ENCODE measurements around the gene LGALS12. TPM values are rescaled to one million over a fixed set of nuclear protein-coding genes. Genes with fewer than 3 reads are reported as not detected.

Gene LGALS12
- polyA plus RNA-seq, 3 donors = 6.8 to 16.3 (median 13.5) TPM

DNA sequence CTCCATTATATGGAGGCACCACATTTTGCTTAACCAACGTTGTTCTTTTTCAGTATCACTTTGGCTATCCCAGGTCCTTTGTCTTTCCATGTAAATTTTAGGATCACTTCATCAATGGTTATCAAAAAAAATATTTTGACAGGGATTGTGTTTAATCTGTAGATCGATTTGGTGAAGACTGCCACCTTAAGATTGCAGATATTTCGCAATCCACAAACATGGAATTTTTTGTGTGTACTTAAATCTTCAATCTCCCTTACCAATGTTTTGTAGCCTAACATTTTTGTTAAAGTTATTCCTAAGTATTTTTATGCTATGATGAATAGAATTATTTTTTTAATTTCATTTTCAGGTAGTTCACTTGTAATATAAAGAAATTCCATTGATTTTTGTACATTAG, 33.5 kb upstream of the LGALS12 start:
- Mint-ChIP-seq H3K27ac (no peak overlapping the region), H3K4me3 (no peak overlapping the region), H3K36me3 (no peaks in the 10 kb centered on the region), H3K9me3 (peaks cover 12 to 31% (median 26%) of the 10 kb centered on the region in 7 donors), H3K27me3 (ENCODE audit: low read depth in 3 of 3) (peaks cover 6 to 9% (median 6%) of the 10 kb centered on the region in 3 donors), H3K4me1 (no peaks in the 10 kb centered on the region)
- Histone ChIP-seq H3K36me3 (replicated peaks in 1 of 2; ENCODE audit: control insufficient read depth in 1 of 2, insufficient read depth in 2 of 2, low read length in 2 of 2) (no peaks in the 10 kb centered on the region), H3K4me3 (replicated peaks in 1 of 3; ENCODE audit: low read depth in 2 of 3, low read length in 3 of 3) (no peak overlapping the region), H3K4me1 (ENCODE audit: control insufficient read depth in 1 of 2, insufficient read depth in 2 of 2, low read length in 2 of 2) (no peaks in the 10 kb centered on the region), H3K27me3 (ENCODE audit: control insufficient read depth in 2 of 2, insufficient read depth in 2 of 2, low read length in 2 of 2) (peaks cover 0 to 2% of the 10 kb centered on the region in 2 donors), H3K9ac (ENCODE audit: insufficient read depth, low read length, poor library complexity, severe bottlenecking) (no peak overlapping the region), H4K20me1 (ENCODE audit: insufficient read depth, low read length) (no peaks in the 10 kb centered on the region), H2AFZ (ENCODE audit: insufficient read depth, low read depth, low read length, poor library complexity, severe bottlenecking) (no peak overlapping the region), H3K9me3 (replicated peaks in 1 of 2; ENCODE audit: control insufficient read depth in 1 of 2, insufficient read depth in 1 of 2, low read length in 2 of 2) (peaks cover 8 to 17% of the 10 kb centered on the region in 2 donors), H3K4me2 (replicated peaks; ENCODE audit: extremely low read depth, low read length, poor library complexity, severe bottlenecking) (no peak overlapping the region), H3K79me2 (ENCODE audit: insufficient read depth, low read length) (no peaks in the 10 kb centered on the region), H3K27ac (ENCODE audit: low read depth in 1 of 2, low read length in 2 of 2) (no peak overlapping the region)
- no CpG with 5 or more reads among the region's 3 CpGs for WGBS (ENCODE audit: insufficient coverage)
- TF ChIP-seq, protein P1, sequence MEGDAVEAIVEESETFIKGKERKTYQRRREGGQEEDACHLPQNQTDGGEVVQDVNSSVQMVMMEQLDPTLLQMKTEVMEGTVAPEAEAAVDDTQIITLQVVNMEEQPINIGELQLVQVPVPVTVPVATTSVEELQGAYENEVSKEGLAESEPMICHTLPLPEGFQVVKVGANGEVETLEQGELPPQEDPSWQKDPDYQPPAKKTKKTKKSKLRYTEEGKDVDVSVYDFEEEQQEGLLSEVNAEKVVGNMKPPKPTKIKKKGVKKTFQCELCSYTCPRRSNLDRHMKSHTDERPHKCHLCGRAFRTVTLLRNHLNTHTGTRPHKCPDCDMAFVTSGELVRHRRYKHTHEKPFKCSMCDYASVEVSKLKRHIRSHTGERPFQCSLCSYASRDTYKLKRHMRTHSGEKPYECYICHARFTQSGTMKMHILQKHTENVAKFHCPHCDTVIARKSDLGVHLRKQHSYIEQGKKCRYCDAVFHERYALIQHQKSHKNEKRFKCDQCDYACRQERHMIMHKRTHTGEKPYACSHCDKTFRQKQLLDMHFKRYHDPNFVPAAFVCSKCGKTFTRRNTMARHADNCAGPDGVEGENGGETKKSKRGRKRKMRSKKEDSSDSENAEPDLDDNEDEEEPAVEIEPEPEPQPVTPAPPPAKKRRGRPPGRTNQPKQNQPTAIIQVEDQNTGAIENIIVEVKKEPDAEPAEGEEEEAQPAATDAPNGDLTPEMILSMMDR (IDR thresholded peaks at IDR 0.05) = no peak
- intact Hi-C loops (cut with micrococcal nuclease) = loop anchor here in 1 of 2 donors (10.0 kb wide), 1 partner anchor 262 kb away; no protein-coding TSS in a partner anchor
- DNase-seq = no peak

DNA sequence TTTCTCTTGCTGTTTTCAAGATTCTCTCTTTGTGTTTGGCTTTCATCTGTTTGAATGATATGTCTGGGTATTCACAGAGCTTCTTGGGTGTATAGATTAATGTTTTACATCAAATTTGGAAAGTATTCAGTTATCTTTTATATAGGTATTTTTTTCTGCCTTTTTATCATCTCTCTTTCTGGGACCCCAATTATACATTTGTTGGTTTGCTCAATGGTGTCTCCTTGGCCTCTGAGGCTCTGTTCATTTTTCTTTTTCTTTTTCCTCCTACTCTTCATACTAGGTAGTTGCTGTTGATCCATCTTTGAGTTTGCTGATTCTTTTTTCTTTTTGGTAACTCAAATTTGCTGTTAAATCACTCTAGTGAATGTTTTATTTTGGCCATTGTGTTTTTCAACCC, 29.3 kb upstream of the LGALS12 start:
- Mint-ChIP-seq H3K27ac (no peak overlapping the region), H3K4me1 (no peaks in the 10 kb centered on the region), H3K36me3 (no peaks in the 10 kb centered on the region), H3K27me3 (ENCODE audit: low read depth in 3 of 3) (peaks cover 1 to 8% (median 2%) of the 10 kb centered on the region in 3 donors), H3K4me3 (no peak overlapping the region), H3K9me3 (peaks cover 7 to 24% (median 18%) of the 10 kb centered on the region in 7 donors)
- H3K4me1 ChIP-seq (ENCODE audit: control insufficient read depth in 1 of 2, insufficient read depth in 2 of 2, low read length in 2 of 2) = peaks cover 0 to 3% of the 10 kb centered on the region in 2 donors
- H3K27ac ChIP-seq (ENCODE audit: low read depth in 1 of 2, low read length in 2 of 2) = no peak overlapping the region
- TF ChIP-seq, protein P1 (IDR thresholded peaks at IDR 0.05) = no peak
- H3K27me3 ChIP-seq (ENCODE audit: control insufficient read depth in 2 of 2, insufficient read depth in 2 of 2, low read length in 2 of 2) = no peaks in the 10 kb centered on the region
- H3K79me2 ChIP-seq (ENCODE audit: insufficient read depth, low read length) = no peaks in the 10 kb centered on the region
- H2AFZ ChIP-seq (ENCODE audit: insufficient read depth, low read depth, low read length, poor library complexity, severe bottlenecking) = no peak overlapping the region
- H3K36me3 ChIP-seq (replicated peaks in 1 of 2; ENCODE audit: control insufficient read depth in 1 of 2, insufficient read depth in 2 of 2, low read length in 2 of 2) = no peaks in the 10 kb centered on the region
- H3K4me3 ChIP-seq (replicated peaks in 1 of 3; ENCODE audit: low read depth in 2 of 3, low read length in 3 of 3) = no peak overlapping the region
- no peaks in the 10 kb centered on the region for H4K20me1 ChIP-seq (ENCODE audit: insufficient read depth, low read length)
- intact Hi-C loops (cut with micrococcal nuclease) = loop anchor here in 1 of 2 donors (10.0 kb wide), 1 partner anchor 258 kb away; no protein-coding TSS in a partner anchor
- no peak overlapping the region for H3K9ac ChIP-seq (ENCODE audit: insufficient read depth, low read length, poor library complexity, severe bottlenecking)
- no peak for DNase-seq
- H3K4me2 ChIP-seq (replicated peaks; ENCODE audit: extremely low read depth, low read length, poor library complexity, severe bottlenecking) = no peak overlapping the region
- peaks cover 11% of the 10 kb centered on the region in 2 donors for H3K9me3 ChIP-seq (replicated peaks in 1 of 2; ENCODE audit: control insufficient read depth in 1 of 2, insufficient read depth in 1 of 2, low read length in 2 of 2)

Data from CD14-positive monocyte (primary cell).